GM23248 (cell line): ENCODE results near the gene CFAP20DC. TPM values are rescaled to one million over a fixed set of nuclear protein-coding genes. Genes with fewer than 3 reads are reported as not detected.
"Not testable (repeated sequence)": the region's sequence is repeated elsewhere in the genome, so short reads cannot be mapped to it uniquely, and the experiment has no call there.

Source experiments
- DNase-seq: peaks from one replicate; pipeline ENCODE4 v3.0.0-alpha.2; 2015
- H2AFZ ChIP-seq: fragments of 200-600 bp; sonication (generic); 2 replicates; pipeline ENCODE4 v1.6.1; 2016; ENCODE audit warnings: antibody characterized with exemption
- H3F3A ChIP-seq: fragments of 200-600 bp; sonication (generic); 2 replicates; pipeline ENCODE4 v1.6.1; 2016; ENCODE audit warnings: mild to moderate bottlenecking, antibody characterized with exemption, mixed run types; ENCODE audit not compliant: insufficient read depth
- H3K27ac ChIP-seq: fragments of 200-600 bp; sonication (generic); 2 replicates; pipeline ENCODE4 v1.5.1; 2016; ENCODE audit warnings: mild to moderate bottlenecking
- H3K27me3 ChIP-seq: fragments of 200-600 bp; sonication (generic); replicated peaks from 2 replicates; pipeline ENCODE4 v1.6.1; 2016; ENCODE audit warnings: mild to moderate bottlenecking; ENCODE audit not compliant: insufficient read depth
- H3K36me3 ChIP-seq: fragments of 200-600 bp; sonication (generic); 2 replicates; pipeline ENCODE4 v1.6.1; 2016; ENCODE audit warnings: low read depth, mild to moderate bottlenecking
- H3K4me1 ChIP-seq: fragments of 200-600 bp; sonication (generic); 2 replicates; pipeline ENCODE4 v1.6.1; 2016; ENCODE audit warnings: mild to moderate bottlenecking; ENCODE audit not compliant: insufficient read depth
- H3K4me2 ChIP-seq: fragments of 200-600 bp; sonication (generic); one replicate; pipeline ENCODE4 v1.6.1; 2016; ENCODE audit warnings: mild to moderate bottlenecking; ENCODE audit not compliant: unreplicated experiment
- H3K4me3 ChIP-seq: fragments of 200-600 bp; sonication (generic); 2 replicates; pipeline ENCODE4 v1.5.1; 2016; ENCODE audit warnings: mild to moderate bottlenecking
- H3K79me2 ChIP-seq: fragments of 200-600 bp; sonication (generic); 2 replicates; pipeline ENCODE4 v1.6.1; 2016; ENCODE audit warnings: mild to moderate bottlenecking; ENCODE audit not compliant: insufficient read depth
- H3K9ac ChIP-seq: fragments of 200-600 bp; sonication (generic); 2 replicates; pipeline ENCODE4 v1.6.1; 2016; ENCODE audit warnings: mild to moderate bottlenecking
- H3K9me2 ChIP-seq: fragments of 200-600 bp; sonication (generic); 2 replicates; pipeline ENCODE4 v1.6.1; 2016; ENCODE audit warnings: mixed run types, mild to moderate bottlenecking, moderate library complexity; ENCODE audit not compliant: insufficient read depth
- H3K9me3 ChIP-seq: fragments of 200-600 bp; sonication (generic); one replicate; pipeline ENCODE4 v1.6.1; 2017; ENCODE audit warnings: low read depth
- H4K20me1 ChIP-seq: fragments of 200-600 bp; sonication (generic); 2 replicates; pipeline ENCODE4 v1.6.0; 2016; ENCODE audit not compliant: insufficient read depth
- EZH2 ChIP-seq: fragments of 200-600 bp; sonication (generic); IDR thresholded peaks from 2 replicates; pipeline ENCODE4 v1.6.1; 2018; ENCODE audit warnings: antibody characterized with exemption, mild to moderate bottlenecking; ENCODE audit not compliant: insufficient read depth, poor library complexity, severe bottlenecking
- EZH2phosphoT487 ChIP-seq: fragments of 200-600 bp; sonication (generic); IDR thresholded peaks from 2 replicates; pipeline ENCODE4 v1.6.1; 2018; ENCODE audit warnings: antibody characterized with exemption, moderate library complexity, mild to moderate bottlenecking, low read depth; ENCODE audit not compliant: insufficient read depth
- WGBS, 2 experiments: methylation state at CpG; one replicate each; pipeline ENCODE4 v1.1.6; 2015 to 2017; ENCODE audit warnings: low lambda C conversion rate in 2 of 2, low coverage in 1 of 2; ENCODE audit errors: missing lambda C conversion rate in 2 of 2; 5-methylcytosine and 5-hydroxymethylcytosine counted together
- in situ Hi-C: fragments of 300-500 bp; cut with MboI; formaldehyde crosslinking; loops from 2 replicates; pipeline ENCODE4 v1.15.0; 2020
- polyA plus RNA-seq: library from polyadenylated mRNA; unstranded; fragments of >200 nt; fragmentation: Nextera tagmentation; extraction: Ambion mirVana; gene quantifications from 2 replicates; pipeline ENCODE4 v1.2.1, GENCODE V29; 2016
- total RNA-seq: library from RNA; depleted of rRNA; stranded (reverse); fragments of >200 nt; shearing (Covaris generic); gene quantifications from 2 replicates; pipeline ENCODE4 v1.2.3, GENCODE V29; 2014; rRNA removed

The CFAP20DC gene
- total RNA-seq: 1.9 and 8.2 TPM in 2 replicates
- polyA plus RNA-seq: 2.5 and 2.9 TPM in 2 replicates

DNA sequence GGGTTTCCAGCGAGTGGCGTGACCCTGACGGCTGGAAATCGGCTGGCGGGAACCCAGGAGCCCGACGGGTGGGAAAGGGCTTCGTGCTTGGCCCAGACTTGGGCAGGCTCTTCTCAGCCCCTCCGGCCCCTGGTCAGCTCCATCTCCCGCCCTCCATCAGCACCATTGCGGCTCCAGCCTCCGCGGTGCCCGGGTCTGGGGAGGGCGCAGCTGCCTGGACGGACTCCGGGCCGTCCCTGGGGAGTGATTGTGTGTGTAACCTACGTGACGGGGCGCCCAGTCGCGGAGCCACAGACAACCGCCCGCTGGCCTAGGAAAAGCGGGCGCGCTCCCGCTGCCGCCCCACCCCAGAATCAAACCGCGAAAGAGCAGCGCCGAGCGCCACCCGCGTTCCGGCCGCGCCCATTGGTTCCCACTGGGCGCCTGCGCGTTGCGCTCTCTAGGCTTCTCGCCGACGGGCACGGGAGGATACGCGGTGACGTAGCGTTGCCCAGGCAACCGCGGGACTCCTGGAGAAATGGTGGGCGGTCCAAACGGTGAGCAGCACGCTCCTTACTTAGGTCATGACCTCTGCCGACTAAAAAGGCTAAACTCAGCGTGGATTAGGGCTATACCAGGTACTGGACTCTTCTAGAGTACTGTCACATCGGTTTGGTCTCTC lies at the start of gene CFAP20DC:
CFAP20DC (minus strand) TSS at position 355 of the 661 bp plus-strand sequence. CDS start 394 bp downstream, outside the sequence.
- in situ Hi-C loops: no loop called here
- H3K27ac ChIP-seq: peak within 1 kb of the TSS; percentile 61

DNA sequence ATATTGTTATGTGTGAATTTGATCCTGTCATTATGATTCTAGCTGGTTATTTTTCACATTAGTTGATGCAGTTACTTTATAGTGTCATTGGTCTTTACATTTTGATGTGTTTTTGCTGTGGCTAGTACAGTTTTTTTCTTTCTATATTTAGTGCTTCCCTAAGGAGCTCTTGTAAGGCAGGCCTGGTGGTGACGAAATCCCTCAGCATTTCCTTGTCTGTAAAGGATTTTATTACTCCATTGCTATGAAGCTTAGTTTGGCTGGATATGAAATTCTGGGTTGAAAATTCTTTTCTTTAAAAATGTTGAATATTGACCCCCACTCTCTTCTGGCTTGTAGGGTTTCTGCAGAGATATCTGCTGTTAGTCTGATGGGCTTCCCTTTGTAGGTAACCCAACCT lies 48.7 kb upstream of the CFAP20DC start:
- H3K27ac ChIP-seq, H3K79me2 ChIP-seq, H3F3A ChIP-seq, H3K36me3 ChIP-seq, H3K4me2 ChIP-seq, H3K4me3 ChIP-seq, H2AFZ ChIP-seq, H3K9me2 ChIP-seq, DNase-seq, H3K27me3 ChIP-seq, H4K20me1 ChIP-seq, H3K9me3 ChIP-seq, in situ Hi-C loops, H3K9ac ChIP-seq: not testable (repeated sequence)
- WGBS, 2 experiments: 30 to 40% methylated on average over 1 of the region's 1 CpG
- peaks cover 12% of the 10 kb centered on the region for H3K4me1 ChIP-seq

More for the DNA sequence above, at the start of gene CFAP20DC:
- peak; percentile 99 for DNase-seq
- H3K9ac ChIP-seq: peak within 1 kb of the TSS; percentile 89
- H3K79me2 ChIP-seq: no peaks in the 10 kb centered on the region
- no peaks in the 10 kb centered on the region for H3K4me1 ChIP-seq
- H3K4me3 ChIP-seq: peak within 1 kb of the TSS; percentile 78
- no peaks in the 10 kb centered on the region for H3K9me2 ChIP-seq
- no peaks in the 10 kb centered on the region for H3K9me3 ChIP-seq
- peak within 1 kb of the TSS; percentile 98 for H2AFZ ChIP-seq
- H3K36me3 ChIP-seq: no peaks in the 10 kb centered on the region
- no peaks in the 10 kb centered on the region for H4K20me1 ChIP-seq
- no peak for TF ChIP-seq EZH2
- TF ChIP-seq EZH2phosphoT487: no peak
- no peaks in the 10 kb centered on the region for H3K27me3 ChIP-seq
- H3F3A ChIP-seq: 0 out of 2 replicates have a peak, but pooled peaks cover 6% of the 10 kb centered on the region
- 2% methylated on average over 57 to 59 of the region's 60 CpGs for WGBS, 2 experiments
- peak within 1 kb of the TSS; percentile 84 for H3K4me2 ChIP-seq

DNA sequence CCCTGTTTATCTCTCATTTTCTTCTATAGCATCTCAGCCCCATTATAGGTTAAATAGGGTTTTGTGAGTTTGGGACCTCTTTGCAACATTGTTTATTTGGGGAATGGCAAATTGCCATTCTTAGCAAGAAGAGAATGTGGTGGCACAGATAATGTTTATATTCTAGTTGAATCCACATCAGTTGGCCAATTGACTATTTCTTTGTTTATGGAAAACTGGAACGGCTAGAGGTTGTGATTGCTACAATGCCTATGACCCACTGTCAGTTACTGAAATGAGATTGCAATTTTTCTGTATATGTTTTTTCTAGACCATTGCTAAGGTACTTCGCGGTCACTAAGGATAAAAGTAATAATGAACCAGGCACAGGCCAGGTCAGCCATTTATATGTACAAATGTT lies 44.6 kb upstream of the CFAP20DC start:
- Histone ChIP-seq H3F3A (no peaks in the 10 kb centered on the region), H3K4me1 (no peaks in the 10 kb centered on the region), H3K36me3 (no peaks in the 10 kb centered on the region), H3K27me3 (no peaks in the 10 kb centered on the region), H3K4me2 (no peak overlapping the region), H3K27ac (no peak overlapping the region), H4K20me1 (no peaks in the 10 kb centered on the region), H3K79me2 (no peaks in the 10 kb centered on the region), H3K4me3 (no peak overlapping the region), H3K9me2 (no peaks in the 10 kb centered on the region), H3K9ac (no peak overlapping the region), H3K9me3 (no peaks in the 10 kb centered on the region), H2AFZ (no peak overlapping the region)
- TF ChIP-seq EZH2phosphoT487: no peak
- no peak for TF ChIP-seq EZH2
- 81 to 94% methylated on average over 3 of the region's 3 CpGs for WGBS, 2 experiments
- in situ Hi-C loops: no loop called here
- DNase-seq: no peak

DNA sequence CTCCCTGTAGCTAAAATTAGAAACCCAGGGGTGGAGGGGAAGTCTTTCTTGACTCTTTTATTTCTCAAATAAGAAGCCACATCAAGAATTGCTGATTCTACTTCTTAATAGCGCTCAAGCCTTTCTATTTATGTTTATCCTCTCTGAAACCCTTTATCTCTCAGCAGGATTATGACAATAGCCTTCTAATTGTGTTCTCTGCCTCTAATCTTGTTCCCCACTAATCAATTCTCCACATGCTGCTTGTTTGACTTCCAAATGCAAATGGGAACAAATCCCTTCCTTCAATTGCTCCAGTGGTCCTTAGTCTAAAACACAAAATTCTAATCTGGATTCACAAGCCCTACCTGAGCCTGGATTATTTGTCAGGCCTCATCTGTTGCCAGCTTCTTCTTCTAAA lies 43.7 kb upstream of the CFAP20DC start:
- H3K36me3 ChIP-seq: no peaks in the 10 kb centered on the region
- DNase-seq: no peak
- no peaks in the 10 kb centered on the region for H3K9me2 ChIP-seq
- in situ Hi-C loops: no loop called here
- H3K27me3 ChIP-seq: no peaks in the 10 kb centered on the region
- TF ChIP-seq EZH2phosphoT487 (no peak), EZH2 (no peak)
- 31 to 38% methylated on average over 1 of the region's 1 CpG for WGBS, 2 experiments
- no peak overlapping the region for H2AFZ ChIP-seq
- no peaks in the 10 kb centered on the region for H3K79me2 ChIP-seq
- H3K27ac ChIP-seq: no peak overlapping the region
- no peak overlapping the region for H3K9ac ChIP-seq
- H3K9me3 ChIP-seq: no peaks in the 10 kb centered on the region
- no peaks in the 10 kb centered on the region for H3F3A ChIP-seq
- no peak overlapping the region for H3K4me2 ChIP-seq
- H4K20me1 ChIP-seq: no peaks in the 10 kb centered on the region
- no peak overlapping the region for H3K4me3 ChIP-seq
- no peaks in the 10 kb centered on the region for H3K4me1 ChIP-seq

DNA sequence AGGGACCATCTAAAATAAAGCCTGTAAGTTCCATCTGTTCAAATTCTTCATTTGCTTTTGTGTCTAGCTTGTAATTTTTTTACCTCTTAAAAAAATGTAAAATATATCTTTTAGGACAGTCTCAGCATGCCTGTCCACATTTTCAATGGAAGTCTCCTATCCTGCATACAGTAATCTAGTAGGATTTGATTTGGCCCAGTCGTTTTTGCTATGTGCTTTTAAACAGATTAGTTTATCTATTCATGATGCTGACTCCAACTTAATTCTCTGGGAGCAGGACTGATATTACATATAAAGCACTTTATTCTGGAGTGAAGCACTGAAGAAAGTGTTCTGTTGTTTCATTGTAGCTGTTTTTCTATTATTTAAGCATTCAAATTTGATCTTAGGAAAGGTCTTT lies 38.9 kb upstream of the CFAP20DC start:
- 0 to 9% methylated on average over 1 of the region's 1 CpG for WGBS, 2 experiments
- H3K79me2 ChIP-seq: no peaks in the 10 kb centered on the region
- in situ Hi-C loops: no loop called here
- H3K27ac ChIP-seq: no peak overlapping the region
- DNase-seq: no peak
- H3K27me3 ChIP-seq: no peaks in the 10 kb centered on the region
- H3K36me3 ChIP-seq: no peaks in the 10 kb centered on the region
- H3K4me1 ChIP-seq: no peaks in the 10 kb centered on the region
- H3K4me3 ChIP-seq: no peak overlapping the region
- no peak overlapping the region for H3K4me2 ChIP-seq
- H3K9me2 ChIP-seq: no peaks in the 10 kb centered on the region; the same call in 1 of the 2 replicates
- H3F3A ChIP-seq: no peaks in the 10 kb centered on the region
- no peaks in the 10 kb centered on the region for H4K20me1 ChIP-seq
- no peak overlapping the region for H3K9ac ChIP-seq
- H3K9me3 ChIP-seq: peaks cover 5% of the 10 kb centered on the region
- TF ChIP-seq EZH2 (no peak), EZH2phosphoT487 (no peak)
- no peak overlapping the region for H2AFZ ChIP-seq
